HG02973 (cell line): ENCODE data around the gene MRPS12.
"Not testable (repeated sequence)": the region's sequence is repeated elsewhere in the genome, so short reads cannot be mapped to it uniquely, and the experiment has no call there.

ENCODE experiments used
- ATAC-seq: cut with Tn5 transposase; IDR thresholded peaks from one replicate; pipeline ENCODE4 v1.9.1; 2021; ENCODE audit warnings: moderate library complexity; ENCODE audit not compliant: unreplicated experiment

The MRPS12 gene

DNA sequence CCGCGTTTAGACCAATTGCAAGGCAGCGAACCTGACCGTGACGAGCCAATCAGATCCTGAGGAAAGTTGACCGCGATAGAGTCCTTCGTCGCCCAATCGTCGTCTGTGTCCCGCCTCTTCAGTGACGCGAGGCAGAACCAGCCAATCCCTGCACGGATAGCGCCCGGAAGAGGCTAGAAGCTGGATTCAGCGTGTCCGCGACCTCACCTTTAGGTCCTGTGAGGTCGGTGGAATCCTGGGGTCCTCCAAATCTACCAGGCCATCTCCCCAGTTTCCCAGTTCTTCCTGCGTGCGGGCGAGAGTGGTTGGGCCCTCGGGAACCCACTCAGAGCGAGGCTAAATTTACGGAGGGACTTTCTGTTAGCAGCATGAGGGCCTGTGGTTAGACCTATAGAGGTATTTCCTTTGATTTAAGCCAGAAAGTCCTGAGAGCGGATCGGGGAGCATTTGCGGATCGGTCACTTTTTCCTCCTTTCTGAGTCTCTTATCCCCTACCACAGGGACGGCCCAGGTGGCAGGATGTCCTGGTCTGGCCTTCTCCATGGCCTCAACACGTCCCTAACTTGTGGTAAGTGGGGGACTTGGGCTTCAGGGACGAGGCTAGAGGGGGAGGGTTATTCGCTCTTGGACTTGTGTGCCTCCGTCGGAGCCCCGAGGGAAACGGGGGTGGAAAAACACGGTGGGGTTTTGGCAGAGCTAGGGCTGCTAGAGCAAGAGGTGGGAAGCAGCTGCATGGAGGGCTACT is at the start of gene MRPS12:
Gene MRPS12 (plus strand): TSS at position 169 of the 745 bp plus-strand sequence. CDS start 351 bp downstream, at position 520.
- ATAC-seq, result peak; percentile 86

DNA sequence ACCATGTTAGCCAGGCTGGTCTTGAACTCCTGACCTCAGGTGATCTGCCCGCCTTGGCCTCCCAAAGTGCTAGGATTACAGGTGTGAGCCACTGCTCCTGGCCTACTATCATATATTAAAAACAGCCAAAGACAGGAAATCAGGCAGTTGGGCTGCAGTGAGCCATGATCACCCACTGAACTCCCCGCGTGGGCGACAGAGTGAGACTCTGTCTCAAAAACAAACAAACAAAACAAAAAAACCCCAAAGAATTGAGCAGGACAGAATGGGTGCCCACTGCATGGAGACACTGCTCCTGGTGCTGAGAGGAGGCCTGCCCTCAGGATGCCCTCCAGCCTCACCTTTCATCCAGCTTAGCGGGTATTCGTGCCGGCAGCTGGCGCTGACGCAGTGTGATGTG is 47.5 kb upstream of the MRPS12 start:
- no peak for ATAC-seq

DNA sequence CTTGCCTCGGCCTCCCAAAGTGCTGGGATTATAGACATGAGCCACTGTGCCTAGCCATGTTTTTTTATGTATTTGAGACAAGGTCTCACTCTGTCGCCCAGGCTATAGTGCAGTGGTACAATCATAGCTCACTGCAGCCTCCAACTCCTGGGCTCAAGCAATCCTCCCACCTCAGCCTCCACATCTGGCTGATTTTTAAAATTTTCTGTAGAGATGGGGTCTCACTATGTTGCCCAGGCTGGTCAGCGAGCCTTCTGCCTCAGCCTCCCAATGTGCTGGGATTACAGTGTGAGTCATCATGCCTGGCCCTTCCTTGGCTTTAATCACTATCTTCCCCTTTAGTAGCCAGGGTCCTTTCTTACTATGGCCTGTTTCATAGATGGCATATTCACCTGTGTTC is 46.1 kb upstream of the MRPS12 start:
- ATAC-seq, result not testable (repeated sequence)

DNA sequence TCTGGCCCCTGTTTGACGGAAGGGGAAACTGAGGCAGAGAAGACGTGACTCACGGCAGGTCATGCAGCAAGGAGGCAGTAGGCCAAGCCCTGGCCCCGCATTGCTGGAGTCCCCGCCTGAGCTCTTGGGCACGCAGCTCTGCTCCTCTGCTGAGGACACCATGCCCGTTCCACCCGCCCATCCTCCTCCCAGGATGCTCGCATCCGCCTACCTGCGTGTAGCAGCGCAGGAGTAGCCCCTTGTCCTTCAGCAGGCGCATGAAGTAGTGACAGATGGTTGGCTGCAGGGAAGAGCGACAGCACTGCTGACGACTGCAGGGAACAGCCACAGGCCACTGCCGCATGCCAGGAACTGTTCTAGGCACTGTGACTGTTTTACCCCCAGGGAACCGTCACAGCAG is 41.9 kb upstream of the MRPS12 start:
- no peak for ATAC-seq

DNA sequence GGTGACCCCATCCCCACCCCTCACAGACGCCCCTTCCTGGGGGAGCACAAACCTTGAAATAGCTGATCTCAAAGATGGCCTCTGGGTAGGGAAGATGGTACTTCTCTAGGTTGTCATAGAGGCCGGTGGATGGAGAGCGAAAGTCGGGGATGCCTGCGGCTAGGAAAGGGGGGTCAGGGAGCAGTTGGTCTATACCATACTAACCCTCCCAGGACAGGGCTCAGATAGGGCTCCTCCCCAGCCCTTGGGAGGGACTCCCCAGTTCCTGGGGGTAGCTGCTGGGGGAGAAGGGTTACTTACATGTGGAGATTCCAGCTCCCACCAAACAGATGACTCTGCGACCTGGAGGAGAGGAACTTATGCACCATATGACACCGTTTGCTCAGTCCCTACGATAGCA is 40.9 kb upstream of the MRPS12 start:
- no peak for ATAC-seq

DNA sequence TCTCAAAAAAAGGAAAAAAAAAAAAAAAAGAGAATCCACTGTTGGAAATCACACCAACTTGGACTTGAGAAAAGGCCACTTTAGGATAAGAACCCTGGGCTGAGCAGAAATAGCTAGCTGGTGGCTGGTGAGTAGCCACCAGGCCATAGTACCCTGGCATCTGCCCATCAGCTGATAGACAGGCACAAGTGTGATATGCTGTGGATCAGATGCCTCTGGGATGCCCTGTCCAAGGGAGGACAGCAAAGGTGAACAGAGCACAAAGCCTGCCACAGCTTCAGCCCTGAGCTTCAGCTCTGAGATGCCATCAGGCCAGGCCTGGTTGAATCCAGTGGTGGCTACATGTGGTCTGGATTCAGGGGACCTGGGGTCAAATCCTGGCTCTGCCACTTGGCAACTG is 40.1 kb upstream of the MRPS12 start:
- ATAC-seq, result no peak

- ATAC-seq, result no peak
Measured at GRCh38 chr19:38891771-38892170, 39.0 kb upstream of the MRPS12 start.

DNA sequence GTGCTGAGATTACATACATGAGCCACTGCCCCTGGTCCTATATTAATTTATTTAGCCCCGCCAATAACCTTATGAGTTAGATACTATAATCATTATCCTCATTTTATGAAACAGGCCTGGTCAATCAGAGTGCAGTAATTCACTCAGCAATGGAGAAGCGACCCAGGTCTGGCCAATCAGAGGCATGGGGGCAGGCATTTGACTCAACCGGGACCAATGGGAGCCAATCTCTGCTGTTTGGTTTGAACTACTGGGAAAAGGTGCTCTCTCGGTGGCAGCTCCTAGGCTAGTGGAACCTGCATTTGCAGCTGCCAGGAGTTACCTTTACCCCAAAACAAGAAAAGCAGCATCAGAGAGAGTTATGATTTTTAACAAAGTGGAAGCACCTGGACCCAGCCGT is 37.9 kb upstream of the MRPS12 start:
- no peak for ATAC-seq

DNA sequence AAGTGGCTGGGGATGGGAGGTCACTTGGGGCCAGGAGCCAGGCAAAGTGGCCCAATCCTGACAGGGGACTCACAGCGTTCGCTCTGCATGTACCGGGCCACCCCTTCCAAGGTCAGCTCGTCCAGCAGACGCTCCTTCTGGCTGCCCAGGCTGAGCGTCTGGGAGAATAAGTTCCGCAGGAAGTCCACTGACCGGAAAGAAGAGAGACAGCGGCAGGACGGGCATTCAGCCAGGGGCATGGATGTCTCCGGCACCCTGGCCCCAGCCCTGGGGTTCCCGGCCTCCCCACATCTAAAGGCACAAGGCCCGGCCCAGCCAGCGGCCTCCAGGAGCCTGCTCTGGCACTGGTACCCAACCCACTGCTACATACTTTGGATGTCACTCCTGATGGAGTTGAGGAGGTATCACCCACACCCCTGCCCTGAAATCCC is 37.4 kb upstream of the MRPS12 start:
- ATAC-seq, result no peak

DNA sequence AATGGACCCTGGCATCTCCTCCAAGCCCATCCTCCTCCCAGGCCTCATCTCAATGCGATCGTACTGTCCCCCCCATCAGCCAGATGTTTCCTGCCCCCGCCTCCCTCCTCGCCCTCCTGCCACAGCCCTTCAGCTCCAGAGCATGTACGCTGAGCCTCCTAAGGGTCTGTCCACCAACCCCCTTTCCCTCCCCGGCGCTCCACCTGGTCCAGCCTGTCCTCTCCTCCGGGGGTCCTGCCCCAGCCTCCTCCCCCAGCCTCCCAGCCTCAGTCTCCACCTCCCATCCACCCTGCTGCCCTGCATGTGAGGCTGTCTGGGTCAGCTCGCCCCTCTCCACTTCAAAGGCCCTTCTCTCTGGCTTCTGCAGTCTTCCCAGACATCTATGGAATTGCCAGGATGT is 35.8 kb upstream of the MRPS12 start:
- no peak for ATAC-seq

GRCh38 chr19:38898788-38899446 is 31.8 kb upstream of the MRPS12 start:
- ATAC-seq, result no peak

GRCh38 chr19:38899447-38900201 is 31.1 kb upstream of the MRPS12 start, which contains the start of the genes NFKBIB and SIRT2:
NFKBIB (plus strand) TSS chr19:38899969; CDS start chr19:38900033, 64 bp downstream.
SIRT2 (minus strand) TSS chr19:38899618; CDS start chr19:38899521, 97 bp downstream.
- peak; percentile 90 for ATAC-seq

DNA sequence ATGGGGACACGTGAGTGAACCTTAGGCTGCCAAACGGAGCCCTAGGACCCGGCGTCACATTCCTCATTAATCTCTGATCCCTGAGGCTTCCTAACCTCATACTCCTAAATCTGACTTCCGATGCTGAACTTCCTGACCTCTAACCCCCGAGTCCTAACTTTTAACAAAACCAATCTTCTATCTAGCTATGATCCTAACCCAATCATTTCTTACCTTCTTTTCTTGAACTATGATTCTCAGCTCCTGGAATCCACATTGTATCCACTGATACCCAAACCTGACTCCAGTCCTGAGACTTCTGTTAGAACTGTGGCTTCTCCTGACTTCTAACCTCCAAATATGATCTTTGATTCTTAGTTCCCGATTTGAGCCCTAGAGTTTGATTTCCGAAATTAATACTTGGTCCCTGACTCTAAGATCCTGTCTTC is 30.5 kb upstream of the MRPS12 start:
- ATAC-seq, result no peak

- ATAC-seq, result no peak
Measured at GRCh38 chr19:38900743-38901190, 30.0 kb upstream of the MRPS12 start.

DNA sequence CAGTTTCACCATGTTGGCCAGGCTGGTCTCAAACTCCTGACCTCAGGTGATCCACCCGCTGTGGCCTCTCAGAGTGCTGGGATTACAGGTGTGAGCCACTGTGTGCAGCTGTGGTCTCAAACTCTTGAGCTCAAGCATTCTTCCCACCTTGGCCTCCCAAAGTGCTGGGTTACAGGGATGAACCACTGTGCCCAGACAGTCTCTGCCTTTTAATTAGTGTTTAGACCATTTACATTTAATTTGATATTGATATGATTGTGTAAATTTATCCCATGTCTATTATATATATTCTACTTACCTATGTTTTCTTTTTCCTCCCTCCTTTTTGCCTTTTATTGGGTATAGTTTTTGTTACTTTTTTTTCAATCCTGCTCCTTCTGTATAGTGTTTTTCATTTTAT is 29.1 kb upstream of the MRPS12 start:
- no peak for ATAC-seq

DNA sequence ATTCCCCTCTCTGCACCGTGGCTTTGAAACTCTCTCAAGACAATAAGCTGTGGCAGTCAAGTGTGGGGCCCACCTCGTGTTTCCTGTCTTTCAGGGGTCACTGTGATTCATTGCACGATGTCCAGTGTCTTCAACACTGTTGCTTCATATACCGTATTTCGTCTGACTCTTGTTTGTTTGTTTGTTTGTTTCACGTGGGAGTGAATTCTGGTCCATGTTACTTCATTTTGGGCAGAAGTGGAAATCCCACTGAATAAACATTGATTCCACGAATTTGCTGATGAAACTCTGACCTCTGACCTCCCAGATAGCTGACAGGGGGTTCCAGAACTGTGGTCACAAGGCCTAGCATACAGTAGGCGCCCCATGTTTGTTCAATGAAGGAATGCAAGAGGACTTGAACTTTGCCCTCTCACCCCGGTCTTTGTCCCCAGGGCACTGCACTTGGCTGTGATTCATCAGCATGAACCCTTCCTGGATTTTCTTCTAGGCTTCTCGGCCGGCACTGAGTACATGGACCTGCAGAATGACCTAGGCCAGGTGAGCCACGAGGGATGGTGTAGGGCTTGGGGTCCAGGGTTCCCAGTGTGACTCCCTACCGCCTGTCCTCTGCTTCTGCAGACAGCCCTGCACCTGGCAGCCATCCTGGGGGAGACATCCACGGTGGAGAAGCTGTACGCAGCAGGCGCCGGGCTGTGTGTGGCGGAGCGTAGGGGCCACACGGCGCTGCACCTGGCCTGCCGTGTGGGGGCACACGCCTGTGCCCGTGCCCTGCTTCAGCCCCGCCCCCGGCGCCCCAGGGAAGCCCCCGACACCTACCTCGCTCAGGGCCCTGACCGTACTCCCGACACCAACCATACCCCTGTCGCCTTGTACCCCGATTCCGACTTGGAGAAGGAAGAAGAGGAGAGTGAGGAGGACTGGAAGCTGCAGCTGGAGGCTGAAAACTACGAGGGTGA is 25.9 kb upstream of the MRPS12 start:
- no peak for ATAC-seq

DNA sequence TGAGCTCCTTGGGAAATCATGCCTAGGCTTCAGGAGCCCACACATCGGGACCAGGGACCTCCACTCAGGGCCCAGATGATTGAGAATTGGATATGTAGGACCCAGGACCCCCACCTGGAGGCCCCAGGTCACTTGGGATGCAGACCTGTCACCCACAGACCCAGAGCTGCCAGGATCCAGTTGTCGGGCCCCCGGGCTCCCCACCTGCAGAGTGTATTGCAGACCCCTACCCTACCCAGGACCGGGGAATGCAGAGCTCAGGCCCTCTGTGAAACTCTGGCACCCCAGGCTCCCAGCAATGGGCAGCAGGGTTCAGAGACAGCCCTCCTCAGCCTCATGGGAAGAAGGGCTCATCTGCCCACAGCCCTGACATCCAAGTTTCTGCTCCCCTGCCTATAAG is 25.1 kb upstream of the MRPS12 start:
- no peak for ATAC-seq

GRCh38 chr19:38907227-38907626 is 23.5 kb upstream of the MRPS12 start:
- no peak for ATAC-seq

GRCh38 chr19:38907670-38908069 is 23.1 kb upstream of the MRPS12 start:
- ATAC-seq, result no peak

DNA sequence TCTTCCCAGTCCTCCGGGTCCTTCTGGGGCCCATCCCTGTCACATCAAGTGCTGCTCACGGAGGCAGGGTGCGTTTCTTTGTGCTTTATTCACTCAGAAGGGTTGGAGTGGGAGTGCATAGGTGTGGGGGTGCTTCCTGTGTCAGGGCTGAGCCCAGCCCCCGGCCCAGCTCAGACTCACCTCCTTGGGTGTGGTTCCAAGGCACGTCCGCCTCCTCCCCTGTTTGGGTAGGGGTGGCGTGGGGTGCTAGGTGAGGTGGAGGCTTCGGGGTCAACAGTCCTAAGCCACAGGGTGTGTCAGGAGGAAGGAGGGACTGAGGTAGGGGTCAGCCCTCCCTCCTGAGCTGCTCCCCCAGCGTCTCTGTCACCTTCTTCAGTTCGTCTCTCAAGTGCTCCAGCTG is 21.8 kb upstream of the MRPS12 start:
- no peak for ATAC-seq
